HG02623 (cell line): ENCODE data around the gene GYPA.
"Not testable (repeated sequence)": the region's sequence is repeated elsewhere in the genome, so short reads cannot be mapped to it uniquely, and the experiment has no call there.

ENCODE experiments used
- ATAC-seq: cut with Tn5 transposase; IDR thresholded peaks from one replicate; pipeline ENCODE4 v1.9.1; 2021; ENCODE audit warnings: moderate library complexity; ENCODE audit not compliant: unreplicated experiment

GYPA gene

DNA sequence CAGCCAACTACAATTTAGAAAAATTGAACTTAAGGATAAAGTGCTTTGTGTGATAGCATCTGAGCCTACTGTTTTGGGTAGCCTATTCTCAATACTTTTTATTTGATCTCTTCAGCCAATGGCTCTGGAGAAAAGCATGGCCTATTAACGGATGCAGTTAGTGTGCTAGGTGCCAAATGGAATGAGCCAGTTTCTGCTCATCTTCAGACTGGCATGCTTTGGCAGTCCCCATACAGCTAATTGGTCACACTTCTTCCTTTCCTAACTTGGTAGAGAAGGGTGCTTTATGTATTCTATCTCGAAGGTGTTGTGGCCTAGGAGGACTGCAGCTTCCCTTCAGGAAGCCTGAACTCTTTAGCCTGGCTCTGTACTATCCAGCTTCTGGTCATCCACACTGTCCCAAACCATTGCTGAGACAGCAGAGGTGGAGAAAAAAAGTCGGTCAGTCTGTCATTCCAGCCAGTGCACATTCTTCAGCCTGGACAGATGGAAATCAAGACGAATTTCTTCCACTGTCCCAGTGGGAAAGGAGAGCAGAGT lies 11.1 kb downstream of the GYPA start:
- ATAC-seq, result not testable (repeated sequence)

- ATAC-seq, result not testable (repeated sequence)
Observed at GRCh38 chr4:144128709-144129320, 11.7 kb downstream of the GYPA start.

GRCh38 chr4:144125109-144125508 lies 15.4 kb downstream of the GYPA start:
- not testable (repeated sequence) for ATAC-seq

DNA sequence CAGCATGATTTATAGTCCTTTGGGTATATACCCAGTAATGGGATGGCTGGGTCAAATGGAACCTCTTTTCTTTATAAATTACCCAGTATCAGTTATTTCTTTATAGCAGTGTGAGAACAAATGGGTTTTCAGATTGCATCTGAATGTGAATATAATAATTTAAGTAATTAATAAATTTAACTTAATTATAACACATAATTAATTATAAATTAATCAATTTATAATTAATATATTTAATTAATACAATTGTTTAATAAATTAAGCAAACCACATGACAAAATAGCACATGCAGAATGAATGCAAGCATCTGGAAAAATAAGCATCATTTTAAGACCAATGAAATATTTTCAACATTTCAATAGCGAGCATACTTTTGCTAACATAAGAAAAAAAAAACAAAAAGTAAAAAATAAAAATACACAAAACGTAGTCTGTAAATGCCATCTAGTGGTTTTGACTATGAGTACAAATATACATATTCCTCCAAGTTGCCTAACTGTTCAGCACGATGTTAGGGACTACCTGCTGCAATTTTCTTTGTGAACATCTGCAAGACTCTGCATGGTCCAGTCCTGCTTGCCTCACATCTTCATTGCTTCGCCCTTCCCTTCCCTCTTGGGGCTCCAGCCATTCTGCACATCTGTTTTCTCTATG lies 16.4 kb downstream of the GYPA start:
- not testable (repeated sequence) for ATAC-seq

GRCh38 chr4:144123269-144123668 lies 17.2 kb downstream of the GYPA start:
- not testable (repeated sequence) for ATAC-seq

- ATAC-seq, result not testable (repeated sequence)
Observed at GRCh38 chr4:144119752-144120151, 20.8 kb downstream of the GYPA start.

GRCh38 chr4:144115519-144115918 lies 25.0 kb downstream of the GYPA start:
- ATAC-seq, result no peak

- no peak for ATAC-seq
Observed at GRCh38 chr4:144113546-144113945, 27.0 kb downstream of the GYPA start.

GRCh38 chr4:144104509-144105130 lies 35.9 kb downstream of the GYPA start:
- ATAC-seq, result no peak

DNA sequence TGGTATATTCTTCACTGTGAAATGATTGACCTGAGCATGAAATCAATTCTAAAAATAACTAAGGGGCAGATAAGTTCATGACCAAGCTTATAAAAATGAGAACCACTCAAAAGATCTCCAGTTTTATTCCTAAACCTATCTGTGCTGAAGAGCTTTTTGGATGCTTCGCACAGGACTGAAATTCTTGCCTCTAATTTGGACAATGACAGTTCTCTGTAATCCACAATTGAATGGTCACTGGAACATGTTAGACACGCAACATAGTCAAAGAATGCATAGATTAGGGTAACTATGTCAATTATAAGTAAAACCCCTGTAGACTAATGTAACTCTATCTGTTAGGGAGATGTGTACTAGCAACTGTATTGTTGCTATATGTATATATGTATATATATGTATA lies 42.7 kb downstream of the GYPA start:
- not testable (repeated sequence) for ATAC-seq

GRCh38 chr4:144093995-144094394 lies 46.5 kb downstream of the GYPA start:
- ATAC-seq, result not testable (repeated sequence)

DNA sequence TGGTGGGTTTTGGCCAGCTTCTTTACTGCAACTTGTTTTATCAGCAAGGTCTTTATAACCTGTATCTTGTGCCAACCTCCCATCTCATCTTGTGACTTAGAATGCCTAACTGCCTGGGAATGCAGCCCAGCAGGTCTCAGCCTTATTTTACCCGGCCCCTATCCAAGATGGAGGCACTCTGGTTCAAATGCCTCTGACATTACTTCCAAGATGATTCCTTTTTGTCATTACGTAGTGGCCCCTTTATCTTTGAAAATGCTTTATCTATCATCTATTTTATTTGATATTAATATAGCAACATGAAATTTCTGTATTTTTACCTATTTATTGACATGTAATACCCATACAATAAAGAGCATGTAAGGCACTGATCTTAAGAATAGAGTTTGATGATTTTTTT lies 49.3 kb downstream of the GYPA start:
- ATAC-seq, result not testable (repeated sequence)

DNA sequence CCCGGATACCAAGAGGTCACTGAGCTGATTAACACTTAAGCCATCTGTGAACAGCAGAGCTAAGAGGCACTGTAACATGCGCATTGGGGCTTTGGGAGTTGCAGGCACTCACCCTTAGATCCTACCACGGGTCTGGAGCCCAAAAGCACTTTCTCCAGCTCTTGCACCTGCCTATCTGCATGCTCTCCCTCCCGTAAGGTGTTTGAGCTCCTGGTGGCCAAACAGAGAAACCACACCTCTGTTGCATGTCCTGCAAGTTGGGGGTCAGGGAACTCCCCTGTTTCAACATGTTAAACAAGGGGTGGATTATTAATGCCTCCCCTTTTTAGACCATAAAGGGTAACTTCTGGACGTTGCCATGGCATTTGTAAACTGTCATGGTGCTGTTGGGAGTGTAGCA lies 49.8 kb downstream of the GYPA start:
- ATAC-seq, result no peak

- ATAC-seq, result not testable (repeated sequence)
Observed at GRCh38 chr4:144082053-144082452, 58.5 kb downstream of the GYPA start.

- ATAC-seq, result not testable (repeated sequence)
Observed at GRCh38 chr4:144080135-144080534, 60.4 kb downstream of the GYPA start.

GRCh38 chr4:144078746-144079145 lies 61.8 kb downstream of the GYPA start:
- not testable (repeated sequence) for ATAC-seq

GRCh38 chr4:144061556-144061955 lies 79.0 kb downstream of the GYPA start:
- ATAC-seq, result not testable (repeated sequence)

DNA sequence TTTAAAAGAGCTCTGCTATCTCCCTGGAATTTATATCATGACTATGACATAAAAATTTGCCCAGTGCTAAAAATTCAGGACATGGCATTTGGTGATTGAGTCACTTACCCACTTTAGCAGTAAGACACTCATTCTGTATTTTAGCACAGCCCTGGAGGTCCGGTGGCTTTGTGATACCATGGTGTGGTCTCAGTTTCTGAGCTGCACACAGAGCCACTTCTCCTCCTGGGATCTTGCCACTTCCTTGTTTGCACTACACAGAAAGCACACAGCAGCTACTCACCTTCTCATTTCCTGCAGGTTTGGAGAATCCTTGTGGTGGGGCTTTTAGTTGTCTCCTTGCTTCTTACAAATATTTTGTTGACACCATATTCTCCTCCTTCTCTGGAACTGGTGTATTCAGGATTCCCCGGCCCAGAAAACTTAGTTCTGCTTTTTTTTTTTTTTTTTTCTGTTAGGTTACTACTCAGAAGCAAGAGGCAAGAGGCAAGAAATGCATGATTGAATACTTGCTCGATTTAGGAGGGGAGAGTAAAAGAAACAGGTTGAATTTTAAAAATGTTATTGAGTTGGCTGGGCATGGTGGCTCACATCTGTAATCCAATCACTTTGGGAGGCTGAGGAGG lies 80.2 kb downstream of the GYPA start:
- ATAC-seq, result not testable (repeated sequence)
